Right atrium auricular region (tissue), 2 donors: Measurements from ENCODE around the gene TRPV3. TPM values are rescaled to one million over a fixed set of nuclear protein-coding genes. Genes with fewer than 3 reads are reported as not detected.

ENCODE experiments used
- DNase-seq: peaks from one replicate; pipeline ENCODE4 v3.0.0-alpha.2; 2019; ENCODE audit warnings: low spot score
- H3K27ac ChIP-seq, 2 donors: fragments of 200-600 bp; sonication (generic); 1 replicate in 1 of 2; 2 replicates in 1 of 2; pipeline ENCODE4 v1.5.1; 2016 to 2019
- H3K27me3 ChIP-seq, 2 donors: fragments of 200-600 bp; sonication (generic); one replicate each; pipeline versions ENCODE4 v1.5.1 to v1.6.0; 2017 to 2019
- H3K36me3 ChIP-seq: fragments of 200-600 bp; sonication (generic); one replicate; pipeline ENCODE4 v1.5.1; 2016
- H3K4me1 ChIP-seq, 2 donors: fragments of 200-600 bp; sonication (generic); one replicate each; pipeline versions ENCODE4 v1.5.1 to v1.6.0; 2017 to 2019
- H3K4me3 ChIP-seq, 2 donors: fragments of 200-600 bp; sonication (generic); 1 replicate in 1 of 2; 2 replicates in 1 of 2; pipeline ENCODE4 v1.5.1; 2017 to 2019; ENCODE audit warnings: mild to moderate bottlenecking in 1 of 2, moderate library complexity in 1 of 2
- H3K9me3 ChIP-seq, 2 donors: fragments of 200-600 bp; sonication (generic); one replicate each; pipeline ENCODE4 v1.5.1; 2019
- CTCF ChIP-seq, 2 donors: fragments of 200-600 bp; sonication (generic); IDR thresholded peaks; one replicate each; pipeline ENCODE4 v1.5.1; 2019; ENCODE audit warnings: antibody characterized with exemption in 2 of 2
- total RNA-seq, 2 donors: library from RNA; depleted of rRNA; stranded (reverse); fragments of >200 nt; gene quantifications; one replicate each; pipeline ENCODE4 v1.1.0, GENCODE V29; 2016

Gene TRPV3
- total RNA-seq, 2 donors from 2014 or later = 0.51 to 2.8 TPM

GRCh38 chr17:3479988-3480387 lies 77.6 kb downstream of the TRPV3 start:
- H3K36me3 ChIP-seq = no peaks in the 10 kb centered on the region
- no peak for DNase-seq
- no peak overlapping the region for H3K27ac ChIP-seq
- H3K27me3 ChIP-seq = no peaks in the 10 kb centered on the region
- H3K4me3 ChIP-seq = no peak overlapping the region
- H3K4me1 ChIP-seq = no peaks in the 10 kb centered on the region
- no peaks in the 10 kb centered on the region for H3K9me3 ChIP-seq
- no peak for TF ChIP-seq CTCF (IDR thresholded peaks at IDR 0.05)

GRCh38 chr17:3475812-3476610 lies 81.6 kb downstream of the TRPV3 start, which contains the start of gene ASPA:
Gene ASPA (plus strand): TSS chr17:3475997. CDS start chr17:3476160, 163 bp downstream.
- peak within 1 kb of the TSS in 1 of 2 donors; percentile 29 for H3K27ac ChIP-seq
- no peaks in the 10 kb centered on the region for H3K9me3 ChIP-seq
- DNase-seq = no peak
- no peaks in the 10 kb centered on the region for H3K36me3 ChIP-seq
- H3K4me3 ChIP-seq = peak within 1 kb of the TSS; percentile 9 to 21
- TF ChIP-seq CTCF (IDR thresholded peaks at IDR 0.05) = no peak
- no peaks in the 10 kb centered on the region for H3K4me1 ChIP-seq
- H3K27me3 ChIP-seq = no peaks in the 10 kb centered on the region

- Histone ChIP-seq H3K36me3 (no peaks in the 10 kb centered on the region), H3K27ac (peak overlapping the region in 1 of 2 donors; percentile 29), H3K27me3 (no peaks in the 10 kb centered on the region), H3K4me3 (no peak overlapping the region), H3K9me3 (no peaks in the 10 kb centered on the region), H3K4me1 (no peaks in the 10 kb centered on the region)
- TF ChIP-seq CTCF (IDR thresholded peaks at IDR 0.05) = no peak
- DNase-seq = no peak
Observed at GRCh38 chr17:3475251-3475685, 82.3 kb downstream of the TRPV3 start.

- Histone ChIP-seq H3K4me3 (no peak overlapping the region), H3K36me3 (no peaks in the 10 kb centered on the region), H3K27ac (no peak overlapping the region), H3K9me3 (no peaks in the 10 kb centered on the region), H3K4me1 (no peaks in the 10 kb centered on the region), H3K27me3 (no peaks in the 10 kb centered on the region)
- no peak for TF ChIP-seq CTCF (IDR thresholded peaks at IDR 0.05)
- DNase-seq = no peak
Observed at GRCh38 chr17:3474212-3474611, 83.4 kb downstream of the TRPV3 start.

- Histone ChIP-seq H3K27ac (no peak overlapping the region), H3K4me1 (no peaks in the 10 kb centered on the region), H3K27me3 (no peaks in the 10 kb centered on the region), H3K9me3 (no peaks in the 10 kb centered on the region), H3K4me3 (no peak overlapping the region), H3K36me3 (no peaks in the 10 kb centered on the region)
- DNase-seq = no peak
- no peak for TF ChIP-seq CTCF (IDR thresholded peaks at IDR 0.05)
Observed at GRCh38 chr17:3472137-3472536, 85.5 kb downstream of the TRPV3 start.
